ENCODE results near the gene CDK13. TPM values are rescaled to one million over a fixed set of nuclear protein-coding genes. Genes with fewer than 3 reads are reported as not detected.

Gene CDK13
- total and polyA plus RNA-seq, 8 donors: 38.0 to 79.8 (median 72.4) TPM

DNA sequence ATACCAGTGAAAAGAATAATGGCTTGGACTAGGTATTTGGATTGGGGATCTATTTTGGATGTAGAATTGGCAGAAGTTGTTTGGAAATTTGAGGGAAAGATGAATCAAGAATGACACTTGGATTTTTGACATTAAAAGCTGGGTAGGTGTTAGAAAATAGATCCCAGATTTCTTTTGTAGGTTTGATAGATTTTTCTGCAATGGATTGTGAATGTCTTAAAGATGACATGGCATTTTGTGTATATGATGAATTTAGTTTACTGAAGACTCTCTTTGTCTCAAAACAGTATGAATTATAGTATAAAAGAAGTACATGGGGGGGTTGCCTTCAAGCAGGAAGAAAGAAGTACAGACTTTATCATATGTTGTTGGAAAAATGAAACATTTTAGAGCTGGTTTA is 108.6 kb downstream of the CDK13 start:
- H3K36me3 ChIP-seq: peaks cover 0 to 22% of the 10 kb centered on the region in 2 donors
- H3K27me3 ChIP-seq: no peaks in the 10 kb centered on the region
- intact Hi-C loops (cut with DNase I): no loop called here
- ATAC-seq (no peak), DNase-seq (no peak)
- H3K27ac ChIP-seq: no peak overlapping the region
- no peak overlapping the region for H3K4me3 ChIP-seq
- TF ChIP-seq, protein P1, sequence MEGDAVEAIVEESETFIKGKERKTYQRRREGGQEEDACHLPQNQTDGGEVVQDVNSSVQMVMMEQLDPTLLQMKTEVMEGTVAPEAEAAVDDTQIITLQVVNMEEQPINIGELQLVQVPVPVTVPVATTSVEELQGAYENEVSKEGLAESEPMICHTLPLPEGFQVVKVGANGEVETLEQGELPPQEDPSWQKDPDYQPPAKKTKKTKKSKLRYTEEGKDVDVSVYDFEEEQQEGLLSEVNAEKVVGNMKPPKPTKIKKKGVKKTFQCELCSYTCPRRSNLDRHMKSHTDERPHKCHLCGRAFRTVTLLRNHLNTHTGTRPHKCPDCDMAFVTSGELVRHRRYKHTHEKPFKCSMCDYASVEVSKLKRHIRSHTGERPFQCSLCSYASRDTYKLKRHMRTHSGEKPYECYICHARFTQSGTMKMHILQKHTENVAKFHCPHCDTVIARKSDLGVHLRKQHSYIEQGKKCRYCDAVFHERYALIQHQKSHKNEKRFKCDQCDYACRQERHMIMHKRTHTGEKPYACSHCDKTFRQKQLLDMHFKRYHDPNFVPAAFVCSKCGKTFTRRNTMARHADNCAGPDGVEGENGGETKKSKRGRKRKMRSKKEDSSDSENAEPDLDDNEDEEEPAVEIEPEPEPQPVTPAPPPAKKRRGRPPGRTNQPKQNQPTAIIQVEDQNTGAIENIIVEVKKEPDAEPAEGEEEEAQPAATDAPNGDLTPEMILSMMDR (IDR thresholded peaks at IDR 0.05): no peak
- no peaks in the 10 kb centered on the region for H3K9me3 ChIP-seq
- peaks cover 0 to 9% of the 10 kb centered on the region in 2 donors for H3K4me1 ChIP-seq

DNA sequence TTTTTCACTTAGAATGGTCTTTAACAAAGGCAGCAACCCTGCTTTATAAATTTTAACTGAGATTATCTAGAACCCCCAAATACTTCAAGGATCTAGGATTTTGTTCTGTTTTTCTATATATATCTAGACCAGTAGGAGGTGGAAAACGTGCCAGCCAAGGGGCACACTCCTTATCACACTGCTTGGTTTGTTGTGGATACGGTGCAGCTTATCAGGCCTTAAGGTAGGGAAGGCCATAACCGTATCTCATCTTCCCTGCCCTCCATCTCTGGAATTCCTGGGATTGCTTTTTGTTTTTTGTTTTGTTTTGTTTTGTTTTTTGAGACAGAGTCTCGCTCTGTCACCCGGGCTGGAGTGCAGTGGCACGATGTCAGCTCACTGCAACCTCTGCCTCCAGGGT is 109.0 kb downstream of the CDK13 start:
- peaks cover 0 to 26% of the 10 kb centered on the region in 2 donors for H3K36me3 ChIP-seq
- no peaks in the 10 kb centered on the region for H3K9me3 ChIP-seq
- peaks cover 0 to 9% of the 10 kb centered on the region in 2 donors for H3K4me1 ChIP-seq
- H3K4me3 ChIP-seq: no peak overlapping the region
- no peak overlapping the region for H3K27ac ChIP-seq
- DNase-seq: no peak
- no peak for ATAC-seq
- intact Hi-C loops (cut with DNase I): no loop called here
- TF ChIP-seq, protein P1 (IDR thresholded peaks at IDR 0.05): no peak
- H3K27me3 ChIP-seq: no peaks in the 10 kb centered on the region

DNA sequence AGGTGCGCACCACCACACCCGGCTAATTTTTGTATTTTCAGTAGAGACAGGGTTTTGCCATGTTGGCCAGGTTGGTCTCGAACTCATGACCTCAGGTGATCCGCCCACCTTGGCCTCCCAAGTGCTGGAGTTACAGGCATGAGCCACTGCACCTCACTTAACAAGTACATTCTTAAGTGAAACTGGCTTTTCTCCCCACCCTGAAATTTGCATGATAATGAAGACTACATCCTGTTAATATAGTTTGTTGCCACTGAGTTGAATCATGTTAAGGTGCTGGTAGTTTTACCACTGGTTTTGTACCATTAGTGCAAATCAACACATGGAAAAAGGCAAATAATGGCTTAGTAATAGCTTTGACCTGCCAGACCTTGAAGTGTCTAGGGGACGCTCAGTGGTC is 122.2 kb downstream of the CDK13 start:
- TF ChIP-seq, protein P1 (IDR thresholded peaks at IDR 0.05): no peak
- H3K4me3 ChIP-seq: no peak overlapping the region
- DNase-seq (no peak), ATAC-seq (no peak)
- no peaks in the 10 kb centered on the region for H3K9me3 ChIP-seq
- no peaks in the 10 kb centered on the region for H3K27me3 ChIP-seq
- peaks cover 0 to 14% of the 10 kb centered on the region in 2 donors for H3K36me3 ChIP-seq
- intact Hi-C loops (cut with DNase I): no loop called here
- H3K4me1 ChIP-seq: no peaks in the 10 kb centered on the region
- no peak overlapping the region for H3K27ac ChIP-seq

DNA sequence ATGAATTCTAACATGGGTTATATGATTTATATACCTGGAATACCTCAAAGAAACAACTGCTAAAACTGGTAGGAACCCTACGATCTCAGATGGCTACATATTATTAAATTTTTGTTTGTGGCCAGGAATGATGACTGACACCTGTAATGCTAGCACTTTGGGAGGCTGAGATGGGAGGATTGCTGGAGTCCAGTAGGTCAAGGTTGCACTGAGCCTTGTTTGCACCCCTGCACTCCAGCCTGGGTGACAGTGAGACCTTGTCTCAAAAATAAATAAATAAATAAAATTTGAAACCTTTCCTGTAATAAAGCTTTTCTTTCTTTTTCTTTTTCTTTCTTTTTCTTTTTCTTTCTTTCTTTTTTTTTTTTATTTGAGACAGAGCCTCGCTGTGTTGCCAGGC is 123.2 kb downstream of the CDK13 start:
- ATAC-seq (no peak), DNase-seq (no peak)
- intact Hi-C loops (cut with DNase I): no loop called here
- Histone ChIP-seq H3K36me3 (peaks cover 0 to 11% of the 10 kb centered on the region in 2 donors), H3K4me1 (no peaks in the 10 kb centered on the region), H3K27ac (no peak overlapping the region), H3K27me3 (no peaks in the 10 kb centered on the region), H3K9me3 (no peaks in the 10 kb centered on the region), H3K4me3 (no peak overlapping the region)
- TF ChIP-seq, protein P1 (IDR thresholded peaks at IDR 0.05): no peak

DNA sequence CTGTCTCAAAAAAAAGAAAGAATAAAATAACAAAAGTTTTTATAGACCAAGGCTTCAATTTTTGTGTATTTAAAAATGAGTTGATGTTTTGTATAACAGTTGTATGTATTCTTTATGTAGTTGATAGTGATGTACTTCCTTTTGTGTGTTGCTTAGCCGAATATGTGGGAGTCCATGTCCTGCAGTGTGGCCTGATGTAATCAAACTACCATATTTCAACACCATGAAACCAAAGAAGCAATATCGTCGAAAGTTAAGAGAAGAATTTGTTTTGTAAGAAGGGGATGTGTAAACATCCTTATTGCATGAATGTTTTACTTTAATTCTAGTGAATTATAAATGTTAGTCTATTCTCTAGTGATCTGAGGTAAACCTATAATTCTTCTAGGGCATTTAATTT is 127.8 kb downstream of the CDK13 start:
- Histone ChIP-seq H3K4me1 (no peaks in the 10 kb centered on the region), H3K4me3 (no peak overlapping the region), H3K9me3 (no peaks in the 10 kb centered on the region), H3K27ac (peak overlapping the region in 1 of 2 donors; percentile 38), H3K27me3 (no peaks in the 10 kb centered on the region), H3K36me3 (peaks cover 0 to 35% of the 10 kb centered on the region in 2 donors)
- DNase-seq (no peak), ATAC-seq (no peak)
- intact Hi-C loops (cut with DNase I): no loop called here
- TF ChIP-seq, protein P1 (IDR thresholded peaks at IDR 0.05): no peak
